Measurements from ENCODE around the gene SUMF2. TPM values are rescaled to one million over a fixed set of nuclear protein-coding genes. Genes with fewer than 3 reads are reported as not detected.
"Not testable (repeated sequence)": the region's sequence is repeated elsewhere in the genome, so short reads cannot be mapped to it uniquely, and the experiment has no call there.

The SUMF2 gene
- total and polyA plus RNA-seq, 2 donors: 62.9 to 104 TPM

- 91% methylated on average over 9 of the region's 9 CpGs for WGBS
- H3K4me1 ChIP-seq (ENCODE audit: insufficient read depth); H3K27ac ChIP-seq (ENCODE audit: low read depth); DNase-seq (ENCODE audit: extremely low spot score); H3K36me3 ChIP-seq (ENCODE audit: insufficient read depth); H3K4me3 ChIP-seq (ENCODE audit: low read depth, low read length): not testable (repeated sequence)
Observed at GRCh38 chr7:56104138-56104537, 40.1 kb downstream of the SUMF2 start.

- Histone ChIP-seq H3K27ac (ENCODE audit: low read depth) (peak overlapping the region; percentile 5), H3K36me3 (ENCODE audit: insufficient read depth) (peaks cover 4% of the 10 kb centered on the region), H3K4me3 (ENCODE audit: low read depth, low read length) (peak overlapping the region; percentile 56), H3K4me1 (ENCODE audit: insufficient read depth) (no peaks in the 10 kb centered on the region)
- no peak for DNase-seq (ENCODE audit: extremely low spot score)
- 21% methylated on average over 6 of the region's 6 CpGs for WGBS
Observed at GRCh38 chr7:56105508-56105907, 41.4 kb downstream of the SUMF2 start.

- no peaks in the 10 kb centered on the region for H3K4me1 ChIP-seq (ENCODE audit: insufficient read depth)
- peak within 1 kb of the TSS; percentile 56 for H3K4me3 ChIP-seq (ENCODE audit: low read depth, low read length)
- peaks cover 4% of the 10 kb centered on the region for H3K36me3 ChIP-seq (ENCODE audit: insufficient read depth)
- DNase-seq (ENCODE audit: extremely low spot score): peak; percentile 97
- H3K27ac ChIP-seq (ENCODE audit: low read depth): peak within 1 kb of the TSS; percentile 81
- WGBS: 2% methylated on average over 57 of the region's 57 CpGs
Observed at GRCh38 chr7:56106108-56107073, 42.3 kb downstream of the SUMF2 start, which contains the start of gene CHCHD2. CHCHD2 (minus strand) TSS chr7:56106476; CDS start chr7:56106413, 63 bp downstream.

- no peaks in the 10 kb centered on the region for H3K4me1 ChIP-seq (ENCODE audit: insufficient read depth)
- no peak overlapping the region for H3K27ac ChIP-seq (ENCODE audit: low read depth)
- H3K4me3 ChIP-seq (ENCODE audit: low read depth, low read length): no peak overlapping the region
- DNase-seq (ENCODE audit: extremely low spot score): no peak
- peaks cover 4% of the 10 kb centered on the region for H3K36me3 ChIP-seq (ENCODE audit: insufficient read depth)
- 94% methylated on average over 1 of the region's 1 CpG for WGBS
Observed at GRCh38 chr7:56107954-56108258, 43.8 kb downstream of the SUMF2 start.

- Histone ChIP-seq H3K4me3 (ENCODE audit: low read depth, low read length) (no peak overlapping the region), H3K27ac (ENCODE audit: low read depth) (no peak overlapping the region), H3K36me3 (ENCODE audit: insufficient read depth) (no peaks in the 10 kb centered on the region), H3K4me1 (ENCODE audit: insufficient read depth) (no peaks in the 10 kb centered on the region)
- DNase-seq (ENCODE audit: extremely low spot score): no peak
- WGBS: 80% methylated on average over 1 of the region's 1 CpG
Observed at GRCh38 chr7:56110611-56111010, 46.5 kb downstream of the SUMF2 start.

GRCh38 chr7:56112244-56112643 is 48.2 kb downstream of the SUMF2 start:
- WGBS: 91% methylated on average over 3 of the region's 3 CpGs
- not testable (repeated sequence) for DNase-seq (ENCODE audit: extremely low spot score)

GRCh38 chr7:56115852-56116538 is 51.9 kb downstream of the SUMF2 start, which contains the start of gene NUPR2:
NUPR2 (minus strand) TSS chr7:56116417; CDS start chr7:56116314, 103 bp downstream.
- 5% methylated on average over 65 of the region's 65 CpGs for WGBS
- Histone ChIP-seq H3K36me3 (ENCODE audit: insufficient read depth) (no peaks in the 10 kb centered on the region), H3K4me3 (ENCODE audit: low read depth, low read length) (peak within 1 kb of the TSS; percentile 2), H3K27ac (ENCODE audit: low read depth) (no peak within 1 kb of the TSS), H3K4me1 (ENCODE audit: insufficient read depth) (no peaks in the 10 kb centered on the region)
- DNase-seq (ENCODE audit: extremely low spot score): no peak

More at GRCh38 chr7:56112244-56112643, 48.2 kb downstream of the SUMF2 start:
- H3K27ac ChIP-seq (ENCODE audit: low read depth); H3K4me3 ChIP-seq (ENCODE audit: low read depth, low read length); H3K4me1 ChIP-seq (ENCODE audit: insufficient read depth); H3K36me3 ChIP-seq (ENCODE audit: insufficient read depth): not testable (repeated sequence)

- DNase-seq (ENCODE audit: extremely low spot score): no peak
- H3K36me3 ChIP-seq (ENCODE audit: insufficient read depth): no peaks in the 10 kb centered on the region
- no peak overlapping the region for H3K27ac ChIP-seq (ENCODE audit: low read depth)
- WGBS: 86% methylated on average over 6 of the region's 6 CpGs
- no peaks in the 10 kb centered on the region for H3K4me1 ChIP-seq (ENCODE audit: insufficient read depth)
- H3K4me3 ChIP-seq (ENCODE audit: low read depth, low read length): no peak overlapping the region
Observed at GRCh38 chr7:56121440-56121839, 57.4 kb downstream of the SUMF2 start.

GRCh38 chr7:56124981-56125380 is 60.9 kb downstream of the SUMF2 start:
- Histone ChIP-seq H3K27ac (ENCODE audit: low read depth) (no peak overlapping the region), H3K4me3 (ENCODE audit: low read depth, low read length) (no peak overlapping the region), H3K36me3 (ENCODE audit: insufficient read depth) (no peaks in the 10 kb centered on the region), H3K4me1 (ENCODE audit: insufficient read depth) (no peaks in the 10 kb centered on the region)
- WGBS: 62% methylated on average over 6 of the region's 6 CpGs
- no peak for DNase-seq (ENCODE audit: extremely low spot score)

GRCh38 chr7:56125831-56126230 is 61.7 kb downstream of the SUMF2 start:
- Histone ChIP-seq H3K27ac (ENCODE audit: low read depth) (no peak overlapping the region), H3K4me1 (ENCODE audit: insufficient read depth) (no peaks in the 10 kb centered on the region), H3K4me3 (ENCODE audit: low read depth, low read length) (no peak overlapping the region), H3K36me3 (ENCODE audit: insufficient read depth) (no peaks in the 10 kb centered on the region)
- no peak for DNase-seq (ENCODE audit: extremely low spot score)
- WGBS: 72% methylated on average over 8 of the region's 8 CpGs

- no peak for DNase-seq (ENCODE audit: extremely low spot score)
- Histone ChIP-seq H3K36me3 (ENCODE audit: insufficient read depth) (no peaks in the 10 kb centered on the region), H3K4me1 (ENCODE audit: insufficient read depth) (no peaks in the 10 kb centered on the region), H3K27ac (ENCODE audit: low read depth) (no peak overlapping the region), H3K4me3 (ENCODE audit: low read depth, low read length) (no peak overlapping the region)
- WGBS: 61% methylated on average over 7 of the region's 7 CpGs
Observed at GRCh38 chr7:56127241-56127975, 63.3 kb downstream of the SUMF2 start.

Data from urinary bladder (tissue), 4 donors.